Measurements from ENCODE around the gene SOX10.

The SOX10 gene

DNA sequence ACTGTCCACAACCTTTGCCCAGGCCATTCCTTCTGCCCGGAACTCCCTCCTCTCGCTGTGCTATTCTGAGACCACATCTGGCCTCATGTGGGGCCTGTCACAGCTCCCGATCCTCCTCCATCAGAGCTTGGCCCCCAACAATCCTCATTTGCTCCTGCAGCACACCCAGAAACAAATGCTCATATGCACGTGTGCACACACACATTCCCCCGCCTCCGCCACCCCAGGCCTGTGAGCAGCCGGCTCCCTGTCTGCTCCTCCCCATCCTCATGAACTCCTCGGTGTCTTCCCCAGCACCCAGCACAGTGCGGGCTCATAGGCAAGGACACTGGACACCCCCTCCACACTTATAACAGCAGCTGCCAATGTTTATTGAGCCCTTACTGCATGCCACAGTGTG is 43.1 kb upstream of the SOX10 start:
- no peak overlapping the region for H3K27ac ChIP-seq (ENCODE audit: insufficient read depth, low read depth, low read length, poor library complexity, severe bottlenecking)
- no peak overlapping the region for H3K4me3 ChIP-seq (ENCODE audit: insufficient read depth, low read depth, low read length)
- 90 to 92% methylated on average over 9 of the region's 9 CpGs for WGBS, 2 experiments

DNA sequence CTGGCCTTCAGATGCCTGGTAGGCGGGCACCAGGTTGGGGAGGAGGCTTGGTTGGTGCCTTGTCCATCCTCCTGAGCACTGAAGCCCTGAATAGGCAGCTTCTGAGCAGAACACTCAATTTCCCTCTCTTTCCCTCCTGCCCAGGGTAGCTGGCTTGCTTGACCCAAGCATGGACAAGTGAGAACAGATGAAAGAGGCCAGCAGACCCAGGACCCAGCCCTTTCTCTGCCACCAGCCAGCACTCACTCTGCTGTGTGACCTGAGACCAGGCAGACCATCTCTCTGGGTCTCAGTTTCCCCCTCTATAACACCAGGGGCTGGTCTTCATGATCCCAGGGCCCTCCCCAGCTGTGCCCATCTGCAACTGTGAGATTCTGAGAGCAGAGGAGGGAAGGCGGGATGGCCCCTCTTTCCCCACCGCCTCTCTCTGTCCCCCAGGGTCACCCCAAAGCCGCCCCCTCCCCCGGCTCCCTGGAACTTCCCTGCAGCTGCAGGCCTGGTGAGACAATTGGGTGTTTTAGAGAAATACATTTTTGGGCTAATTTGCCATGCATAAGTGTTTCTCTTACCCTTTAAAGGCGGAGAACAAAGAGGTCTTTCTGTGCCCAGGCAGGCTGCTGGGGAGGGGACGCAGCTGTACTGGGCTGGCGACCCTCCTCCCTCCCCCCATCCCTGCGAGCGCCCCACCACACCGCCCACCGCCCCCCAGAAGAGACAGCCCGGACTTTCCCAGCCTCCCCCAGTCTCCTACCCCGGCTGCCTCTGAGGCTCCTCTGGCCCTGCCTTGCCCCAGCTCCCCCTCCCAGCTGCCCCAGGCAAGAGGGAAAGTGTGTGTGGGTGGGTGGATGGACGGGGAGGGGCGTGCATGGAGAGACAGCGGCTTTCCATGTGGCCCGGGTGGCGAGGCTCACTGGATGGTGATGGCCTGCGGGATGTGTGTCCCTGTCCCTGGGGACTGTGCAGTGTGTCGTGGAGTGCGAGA is 42.1 kb upstream of the SOX10 start:
- 78 to 85% methylated on average over 15 to 18 of the region's 22 CpGs for WGBS, 2 experiments
- Histone ChIP-seq H3K27ac (ENCODE audit: insufficient read depth, low read depth, low read length, poor library complexity, severe bottlenecking) (no peak overlapping the region), H3K4me1 (ENCODE audit: control insufficient read depth, insufficient read depth, low read length) (peaks cover 31% of the 10 kb centered on the region), H3K4me3 (ENCODE audit: insufficient read depth, low read depth, low read length) (no peak overlapping the region), H3K9me3 (ENCODE audit: control insufficient read depth, low read length) (no peaks in the 10 kb centered on the region), H3K36me3 (ENCODE audit: control insufficient read depth, insufficient read depth, low read length) (no peaks in the 10 kb centered on the region), H3K27me3 (ENCODE audit: control insufficient read depth, insufficient read depth, low read length, poor library complexity, severe bottlenecking) (no peaks in the 10 kb centered on the region)

More for the DNA sequence above, 43.1 kb upstream of the SOX10 start:
- Histone ChIP-seq H3K27me3 (ENCODE audit: control insufficient read depth, insufficient read depth, low read length, poor library complexity, severe bottlenecking) (no peaks in the 10 kb centered on the region), H3K36me3 (ENCODE audit: control insufficient read depth, insufficient read depth, low read length) (no peaks in the 10 kb centered on the region), H3K4me1 (ENCODE audit: control insufficient read depth, insufficient read depth, low read length) (peaks cover 31% of the 10 kb centered on the region), H3K9me3 (ENCODE audit: control insufficient read depth, low read length) (no peaks in the 10 kb centered on the region)

DNA sequence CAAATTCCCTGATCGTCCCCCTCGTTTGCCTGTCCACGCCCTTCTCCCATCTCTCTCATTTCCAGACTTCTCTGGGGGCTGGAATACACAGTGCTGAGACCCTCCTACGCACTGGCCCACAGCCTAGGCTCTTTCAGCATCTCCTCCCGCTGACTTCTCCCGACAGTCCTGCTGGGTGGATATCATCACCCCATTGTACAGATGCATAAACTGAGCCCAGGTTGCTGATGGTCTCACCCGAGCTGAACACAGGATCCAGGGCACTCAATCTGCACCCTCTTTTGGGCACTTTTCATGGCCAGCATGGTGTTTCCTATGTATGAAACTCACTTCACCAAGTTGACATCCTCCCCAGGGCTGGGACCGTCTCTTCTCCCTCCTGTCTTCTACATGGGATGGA is 41.2 kb upstream of the SOX10 start:
- Histone ChIP-seq H3K27ac (ENCODE audit: insufficient read depth, low read depth, low read length, poor library complexity, severe bottlenecking) (no peak overlapping the region), H3K4me3 (ENCODE audit: insufficient read depth, low read depth, low read length) (no peak overlapping the region), H3K4me1 (ENCODE audit: control insufficient read depth, insufficient read depth, low read length) (peaks cover 22% of the 10 kb centered on the region), H3K27me3 (ENCODE audit: control insufficient read depth, insufficient read depth, low read length, poor library complexity, severe bottlenecking) (no peaks in the 10 kb centered on the region), H3K9me3 (ENCODE audit: control insufficient read depth, low read length) (no peaks in the 10 kb centered on the region), H3K36me3 (ENCODE audit: control insufficient read depth, insufficient read depth, low read length) (no peaks in the 10 kb centered on the region)
- WGBS, 2 experiments, result 93 to 95% methylated on average over 8 of the region's 8 CpGs

DNA sequence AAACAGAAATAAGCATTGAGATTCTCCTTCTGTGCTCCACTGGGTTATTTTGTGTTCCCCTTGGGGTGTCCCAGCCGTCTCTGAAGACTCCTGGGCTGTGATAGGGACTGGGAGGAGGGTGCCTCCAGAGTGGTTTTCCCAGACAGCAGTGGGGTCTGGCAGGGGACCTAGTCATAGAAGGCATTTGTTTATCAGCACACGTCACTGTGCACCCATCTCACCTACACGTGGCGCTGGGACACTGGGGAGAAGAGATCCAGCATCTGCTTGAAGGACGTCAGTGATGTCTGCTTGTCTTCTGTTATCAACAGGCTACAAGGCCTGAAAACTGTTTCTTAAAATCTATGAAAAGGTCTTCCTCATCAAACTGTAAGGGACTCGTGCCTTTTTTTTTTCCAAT is 38.7 kb upstream of the SOX10 start:
- H3K4me3 ChIP-seq (ENCODE audit: insufficient read depth, low read depth, low read length), result no peak overlapping the region
- H3K36me3 ChIP-seq (ENCODE audit: control insufficient read depth, insufficient read depth, low read length), result no peaks in the 10 kb centered on the region
- H3K27ac ChIP-seq (ENCODE audit: insufficient read depth, low read depth, low read length, poor library complexity, severe bottlenecking), result no peak overlapping the region
- peaks cover 21% of the 10 kb centered on the region for H3K4me1 ChIP-seq (ENCODE audit: control insufficient read depth, insufficient read depth, low read length)
- WGBS, 2 experiments, result 90 to 91% methylated on average over 5 of the region's 6 CpGs
- H3K27me3 ChIP-seq (ENCODE audit: control insufficient read depth, insufficient read depth, low read length, poor library complexity, severe bottlenecking), result no peaks in the 10 kb centered on the region
- no peaks in the 10 kb centered on the region for H3K9me3 ChIP-seq (ENCODE audit: control insufficient read depth, low read length)

DNA sequence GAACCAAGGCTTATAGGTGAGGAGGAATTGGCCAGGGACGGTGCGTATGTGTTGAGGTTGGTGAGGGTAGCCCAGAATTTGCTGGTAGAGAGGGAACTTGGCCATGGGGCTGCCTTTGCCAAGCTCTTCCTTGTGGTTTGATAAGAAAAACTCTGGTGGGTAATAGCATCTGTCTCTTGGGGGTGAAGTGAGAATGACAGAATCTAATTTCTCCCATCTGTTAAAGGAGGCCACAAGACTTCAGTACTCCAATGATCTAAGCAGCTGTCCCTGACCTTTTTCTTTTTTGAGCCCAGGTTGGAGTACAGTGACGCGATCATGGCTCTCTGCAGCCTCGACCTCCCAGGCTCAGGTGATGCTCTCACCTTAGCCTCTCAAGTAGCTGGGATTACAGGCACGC is 36.9 kb upstream of the SOX10 start:
- H3K27me3 ChIP-seq (ENCODE audit: control insufficient read depth, insufficient read depth, low read length, poor library complexity, severe bottlenecking), result no peaks in the 10 kb centered on the region
- peaks cover 12% of the 10 kb centered on the region for H3K4me1 ChIP-seq (ENCODE audit: control insufficient read depth, insufficient read depth, low read length)
- no peak overlapping the region for H3K27ac ChIP-seq (ENCODE audit: insufficient read depth, low read depth, low read length, poor library complexity, severe bottlenecking)
- H3K4me3 ChIP-seq (ENCODE audit: insufficient read depth, low read depth, low read length), result no peak overlapping the region
- H3K9me3 ChIP-seq (ENCODE audit: control insufficient read depth, low read length), result no peaks in the 10 kb centered on the region
- 85 to 90% methylated on average over 6 of the region's 6 CpGs for WGBS, 2 experiments
- no peaks in the 10 kb centered on the region for H3K36me3 ChIP-seq (ENCODE audit: control insufficient read depth, insufficient read depth, low read length)

DNA sequence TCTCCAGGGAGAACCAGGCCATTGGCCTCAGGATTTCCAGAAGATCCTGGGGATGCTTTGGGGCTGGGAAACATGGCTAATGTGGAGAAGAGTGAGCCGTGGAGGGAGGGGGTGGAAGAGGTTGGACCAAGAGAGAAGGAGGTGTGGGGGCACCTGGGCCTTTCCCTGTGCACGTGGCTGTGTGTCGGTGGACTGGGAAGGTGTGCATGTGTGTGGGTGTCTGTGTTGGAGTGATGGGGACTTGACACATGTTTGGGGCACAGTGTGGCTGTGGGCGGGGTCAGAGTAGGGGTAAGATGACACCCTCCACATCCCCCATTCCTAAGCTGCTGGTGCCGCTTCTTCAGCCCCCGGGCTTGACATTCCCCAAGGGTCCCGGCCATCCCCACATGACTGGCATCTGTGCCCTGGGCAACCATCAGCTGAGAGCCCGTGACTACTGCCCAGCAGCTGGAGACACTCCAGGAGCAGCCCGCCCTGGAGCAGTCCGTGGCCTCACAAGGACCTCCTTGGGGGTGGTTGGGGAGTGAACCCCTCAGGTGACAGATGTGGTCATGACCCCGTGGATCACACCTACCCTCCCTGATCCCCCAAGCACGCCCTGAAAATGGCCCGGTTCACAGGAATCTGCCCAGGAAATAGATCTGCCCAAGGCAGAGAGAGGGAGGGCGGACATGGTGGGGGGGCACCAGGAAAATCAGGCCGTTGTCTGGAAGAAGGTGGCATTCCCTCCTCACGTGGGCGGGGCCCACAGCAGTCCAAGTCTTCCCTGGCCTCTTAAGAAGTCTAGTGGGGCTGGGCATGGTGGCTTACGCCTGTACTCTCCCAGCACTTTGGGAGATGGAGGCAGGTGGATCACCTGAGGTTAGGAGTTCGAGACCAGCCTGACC is 34.8 kb upstream of the SOX10 start:
- 89 to 93% methylated on average over 19 of the region's 19 CpGs for WGBS, 2 experiments
- H3K27ac ChIP-seq (ENCODE audit: insufficient read depth, low read depth, low read length, poor library complexity, severe bottlenecking), result no peak overlapping the region
- H3K36me3 ChIP-seq (ENCODE audit: control insufficient read depth, insufficient read depth, low read length), result no peaks in the 10 kb centered on the region
- peaks cover 9% of the 10 kb centered on the region for H3K4me1 ChIP-seq (ENCODE audit: control insufficient read depth, insufficient read depth, low read length)
- no peaks in the 10 kb centered on the region for H3K9me3 ChIP-seq (ENCODE audit: control insufficient read depth, low read length)
- no peak overlapping the region for H3K4me3 ChIP-seq (ENCODE audit: insufficient read depth, low read depth, low read length)
- H3K27me3 ChIP-seq (ENCODE audit: control insufficient read depth, insufficient read depth, low read length, poor library complexity, severe bottlenecking), result no peaks in the 10 kb centered on the region

DNA sequence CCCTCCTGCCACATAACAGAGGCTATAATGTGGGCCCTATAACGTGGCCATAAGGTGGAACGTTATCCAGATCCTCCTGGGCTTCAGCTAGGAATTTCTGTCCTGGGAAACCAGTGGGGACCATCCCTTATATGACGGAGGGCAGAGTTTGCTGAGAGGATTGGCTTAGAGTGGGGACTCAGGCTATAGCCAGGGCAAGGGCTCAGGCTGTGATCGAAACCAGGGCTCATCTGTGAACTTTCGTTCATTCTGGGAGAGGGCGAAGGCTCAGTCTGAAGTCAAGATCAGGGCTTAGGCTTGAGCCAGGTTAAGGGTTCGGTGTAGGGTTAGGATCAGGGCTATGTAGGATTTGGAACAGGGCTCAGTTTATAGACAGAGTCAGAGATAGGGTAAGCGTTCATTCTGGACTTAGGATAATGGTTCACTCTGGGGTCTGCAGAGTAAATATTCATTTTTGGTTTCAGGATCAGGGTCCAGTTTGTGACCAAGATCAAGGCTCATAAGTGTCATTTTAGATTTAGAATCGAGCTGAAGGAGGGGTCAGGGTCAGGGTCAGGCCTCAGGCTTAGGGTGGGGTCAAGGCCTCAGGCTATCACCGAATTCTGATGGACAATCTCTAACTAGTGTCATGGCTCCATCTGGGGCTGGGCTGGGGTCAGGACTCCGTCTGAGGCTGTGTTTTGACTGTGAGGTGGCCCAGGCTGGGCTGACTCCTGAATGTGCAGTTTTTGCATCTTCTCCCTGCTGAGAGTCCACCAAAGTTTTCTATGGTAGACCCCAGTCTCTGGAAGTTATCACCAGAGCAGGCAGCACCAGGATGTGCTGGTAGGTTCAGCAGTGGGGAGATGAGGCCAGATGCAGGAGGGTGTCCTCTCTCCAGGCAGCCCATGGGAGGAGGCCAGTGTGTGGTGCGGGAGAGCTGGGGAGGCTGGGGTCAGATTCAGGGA is 33.9 kb upstream of the SOX10 start:
- WGBS, 2 experiments, result 93 to 94% methylated on average over 12 of the region's 12 CpGs
- Histone ChIP-seq H3K4me1 (ENCODE audit: control insufficient read depth, insufficient read depth, low read length) (peaks cover 9% of the 10 kb centered on the region), H3K4me3 (ENCODE audit: insufficient read depth, low read depth, low read length) (no peak overlapping the region), H3K27ac (ENCODE audit: insufficient read depth, low read depth, low read length, poor library complexity, severe bottlenecking) (no peak overlapping the region), H3K27me3 (ENCODE audit: control insufficient read depth, insufficient read depth, low read length, poor library complexity, severe bottlenecking) (no peaks in the 10 kb centered on the region), H3K9me3 (ENCODE audit: control insufficient read depth, low read length) (no peaks in the 10 kb centered on the region), H3K36me3 (ENCODE audit: control insufficient read depth, insufficient read depth, low read length) (no peaks in the 10 kb centered on the region)

DNA sequence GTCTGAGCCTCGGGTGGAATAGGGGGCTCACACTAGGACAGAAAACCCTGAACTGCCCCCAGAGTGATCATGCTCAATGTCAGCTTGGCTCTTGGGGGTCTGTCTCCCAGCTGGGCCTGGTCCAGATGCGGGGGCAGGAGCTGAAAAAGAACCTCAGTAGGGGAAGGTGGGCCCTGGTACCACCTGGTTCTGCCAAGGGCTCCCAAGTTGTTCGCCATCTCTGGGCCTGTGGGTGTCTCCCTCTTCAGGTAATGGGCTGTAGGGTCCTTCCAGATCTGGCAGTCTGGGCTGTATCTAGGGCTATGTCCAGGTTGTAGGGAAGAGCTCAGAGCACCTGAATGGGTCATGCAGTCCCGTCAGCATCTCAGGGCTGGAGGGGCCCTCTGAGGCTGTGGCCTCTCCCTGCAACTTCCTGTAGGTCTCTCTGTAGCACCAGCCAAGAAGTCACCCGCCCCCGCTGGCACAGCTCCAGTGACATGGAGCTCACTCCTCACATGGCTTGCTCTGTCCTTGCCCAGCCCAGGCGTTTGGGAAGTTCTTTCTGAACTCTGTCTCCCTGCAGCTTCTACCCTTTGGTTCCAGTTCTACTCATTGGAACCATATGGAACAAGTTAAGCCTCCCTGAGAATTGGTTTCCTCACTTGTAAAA is 33.0 kb upstream of the SOX10 start:
- H3K27ac ChIP-seq (ENCODE audit: insufficient read depth, low read depth, low read length, poor library complexity, severe bottlenecking), result peak overlapping the region; percentile 74

More for the DNA sequence above, 33.0 kb upstream of the SOX10 start:
- H3K4me1 ChIP-seq (ENCODE audit: control insufficient read depth, insufficient read depth, low read length), result peaks cover 9% of the 10 kb centered on the region
- 91 to 94% methylated on average over 7 of the region's 7 CpGs for WGBS, 2 experiments
- no peaks in the 10 kb centered on the region for H3K27me3 ChIP-seq (ENCODE audit: control insufficient read depth, insufficient read depth, low read length, poor library complexity, severe bottlenecking)
- H3K9me3 ChIP-seq (ENCODE audit: control insufficient read depth, low read length), result no peaks in the 10 kb centered on the region
- no peak overlapping the region for H3K4me3 ChIP-seq (ENCODE audit: insufficient read depth, low read depth, low read length)
- no peaks in the 10 kb centered on the region for H3K36me3 ChIP-seq (ENCODE audit: control insufficient read depth, insufficient read depth, low read length)
